NCI-H1417 (cell line): ENCODE data around the gene RAP2B.
A peak's percentile ranks its signal among the peaks of the same experiment; 100 is the strongest.
"Not testable (repeated sequence)": the region's sequence is repeated elsewhere in the genome, so short reads cannot be mapped to it uniquely, and the experiment has no call there.

ENCODE experiments used
- DNase-seq, 3 experiments: peaks; one replicate each; lab custom pipeline; 2025; lab: John Stamatoyannopoulos, UW

RAP2B gene

DNA sequence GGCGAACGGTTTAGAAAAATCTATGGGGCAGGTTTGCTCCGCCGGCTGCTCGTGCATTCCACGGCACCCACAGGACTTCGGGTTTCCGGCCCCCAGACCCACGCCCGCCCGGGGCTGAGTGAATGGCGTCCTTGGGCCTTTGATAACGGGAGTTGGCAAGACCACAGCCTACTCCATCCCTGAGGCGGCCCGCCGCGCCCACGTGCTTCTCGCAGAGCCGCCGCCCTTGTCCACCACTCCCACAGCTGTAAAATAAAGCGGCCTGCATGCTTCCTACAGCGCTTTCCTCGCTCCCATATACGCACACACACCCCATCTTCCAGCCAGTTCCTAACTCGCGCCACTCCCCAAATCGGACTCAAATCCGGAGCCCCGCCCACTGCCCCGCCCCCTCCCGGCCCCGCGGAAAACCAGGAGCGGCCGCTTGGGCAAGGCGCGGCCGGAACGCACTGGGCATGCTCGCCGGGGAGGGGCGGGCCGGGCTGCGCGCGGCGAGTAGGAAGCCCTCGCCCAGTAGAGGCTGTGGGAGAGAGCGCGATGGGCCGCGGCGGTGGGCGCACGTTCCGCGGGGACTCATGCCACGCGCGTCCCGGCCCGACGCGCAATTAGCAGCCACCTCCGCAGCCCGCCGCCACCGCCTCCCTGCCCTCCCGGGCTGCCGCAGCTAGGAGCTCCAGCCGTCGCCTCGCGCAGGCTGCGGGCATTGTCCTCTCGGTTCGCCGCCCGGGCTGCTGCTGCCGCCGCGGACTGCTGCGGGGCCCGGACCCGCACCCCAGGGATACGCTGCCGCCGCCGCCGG is at the start of gene RAP2B:
TSS of gene RAP2B (plus strand) at position 513 of the 799 bp plus-strand sequence. CDS start 468 bp downstream, outside the sequence.
- peak in 2 of 3 experiments; percentile 97 to 98 for DNase-seq

DNA sequence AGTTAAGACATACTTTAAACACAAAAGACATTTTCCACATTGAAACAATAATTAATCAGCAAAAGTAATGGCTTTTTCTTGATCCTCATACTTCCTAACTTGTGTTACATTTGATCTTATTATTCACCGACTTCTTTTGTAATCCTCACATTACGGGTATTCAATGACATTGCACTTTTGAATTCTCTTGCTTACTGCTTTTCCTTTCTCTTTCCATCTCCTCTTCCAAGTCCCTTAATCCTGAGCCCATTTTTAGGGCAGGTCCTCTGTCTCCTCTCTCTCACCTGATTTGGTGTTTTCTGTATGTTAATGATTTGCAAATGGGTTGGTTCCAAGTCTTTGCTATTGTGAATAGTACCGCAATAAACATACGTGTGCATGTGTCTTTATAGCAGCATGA is 48.5 kb upstream of the RAP2B start:
- DNase-seq: no peak

DNA sequence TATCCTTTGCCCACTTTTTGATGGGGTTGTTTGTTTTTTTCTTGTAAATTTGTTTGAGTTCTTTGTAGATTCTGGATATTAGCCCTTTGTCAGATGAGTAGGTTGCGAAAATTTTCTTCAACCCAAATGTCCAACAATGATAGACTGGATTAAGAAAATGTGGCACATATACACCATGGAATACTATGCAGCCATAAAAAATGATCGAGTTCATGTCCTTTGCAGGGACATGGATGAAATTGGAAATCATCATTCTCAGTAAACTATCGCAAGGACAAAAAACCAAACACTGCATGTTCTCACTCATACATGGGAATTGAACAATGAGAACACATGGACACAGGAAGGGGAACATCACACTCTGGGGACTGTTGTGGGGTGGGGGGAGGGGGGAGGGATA is 47.8 kb upstream of the RAP2B start:
- not testable (repeated sequence) for DNase-seq

DNA sequence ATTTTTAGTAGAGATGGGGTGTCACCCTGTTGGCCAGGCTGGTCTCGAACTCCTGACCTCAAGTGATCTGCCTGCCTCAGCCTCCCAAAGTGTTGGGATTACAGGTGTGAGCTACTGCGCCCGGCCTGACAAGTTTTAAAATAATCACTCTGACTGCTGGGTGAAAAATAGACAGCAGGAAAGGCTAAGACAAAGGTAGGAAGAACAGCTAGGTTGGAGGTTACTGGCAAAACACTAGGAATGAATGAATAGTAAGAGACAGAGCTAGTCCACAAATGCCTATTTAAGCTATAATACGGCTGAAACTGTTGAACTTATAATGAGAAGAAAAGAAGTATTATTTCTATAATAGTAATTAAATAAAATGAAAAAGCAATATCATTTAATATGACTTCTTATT is 46.7 kb upstream of the RAP2B start:
- DNase-seq: no peak

DNA sequence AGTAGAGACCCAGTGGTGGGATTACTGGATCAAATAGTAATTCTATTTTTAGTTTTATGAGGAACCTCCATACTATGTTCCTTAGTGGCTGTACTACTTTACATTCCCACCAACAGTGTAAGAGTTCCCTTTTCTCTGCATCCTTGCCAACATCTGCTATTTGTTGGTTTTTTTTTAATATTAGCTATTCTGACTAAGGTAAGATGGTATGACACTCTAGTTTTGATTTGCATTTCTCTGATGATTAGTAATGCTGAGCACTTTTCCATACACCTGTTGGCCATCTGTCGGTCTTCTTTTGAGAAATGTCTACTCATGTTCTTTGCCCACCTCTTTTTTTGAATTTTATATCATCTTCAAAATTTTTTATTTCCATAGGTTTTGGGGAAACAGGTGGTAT is 34.2 kb upstream of the RAP2B start:
- DNase-seq: no peak

DNA sequence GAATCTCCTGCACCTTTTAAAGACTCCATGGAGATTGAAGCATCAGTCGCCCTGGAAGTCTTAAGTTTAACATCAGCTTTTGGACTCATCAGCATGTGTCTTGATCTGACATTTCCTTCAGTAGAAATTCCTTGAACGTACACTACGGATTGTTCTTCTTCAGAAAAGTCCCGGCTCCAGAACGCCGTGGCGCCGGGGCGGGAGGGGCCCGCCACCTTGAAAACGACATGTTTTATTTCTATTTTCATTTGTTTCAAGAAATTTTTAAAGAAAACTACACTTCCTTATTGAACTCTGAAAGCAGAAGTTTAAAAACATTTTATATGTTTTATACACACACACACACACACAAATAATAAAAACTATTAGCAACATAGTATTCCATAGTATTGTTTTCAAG is 32.6 kb upstream of the RAP2B start:
- DNase-seq: no peak

DNA sequence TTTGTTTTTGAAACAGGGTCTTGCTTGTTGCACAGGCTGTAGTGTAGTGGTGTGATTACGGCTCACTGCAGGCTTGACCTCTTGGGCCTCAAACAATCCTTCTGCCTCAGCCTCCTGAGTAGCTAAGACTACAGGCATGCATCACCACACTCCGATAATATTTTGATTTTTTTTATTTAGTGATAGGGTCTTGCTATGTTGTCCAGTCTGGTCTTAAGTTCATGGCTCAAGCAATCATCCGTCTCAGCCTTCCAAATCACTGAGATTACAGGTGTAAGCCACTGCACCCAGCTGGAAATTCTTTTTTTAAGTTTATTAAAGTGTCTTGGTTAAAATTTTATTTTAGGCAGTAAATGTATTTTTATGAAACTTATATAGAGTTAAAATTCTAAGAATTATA is 32.2 kb upstream of the RAP2B start:
- no peak for DNase-seq

DNA sequence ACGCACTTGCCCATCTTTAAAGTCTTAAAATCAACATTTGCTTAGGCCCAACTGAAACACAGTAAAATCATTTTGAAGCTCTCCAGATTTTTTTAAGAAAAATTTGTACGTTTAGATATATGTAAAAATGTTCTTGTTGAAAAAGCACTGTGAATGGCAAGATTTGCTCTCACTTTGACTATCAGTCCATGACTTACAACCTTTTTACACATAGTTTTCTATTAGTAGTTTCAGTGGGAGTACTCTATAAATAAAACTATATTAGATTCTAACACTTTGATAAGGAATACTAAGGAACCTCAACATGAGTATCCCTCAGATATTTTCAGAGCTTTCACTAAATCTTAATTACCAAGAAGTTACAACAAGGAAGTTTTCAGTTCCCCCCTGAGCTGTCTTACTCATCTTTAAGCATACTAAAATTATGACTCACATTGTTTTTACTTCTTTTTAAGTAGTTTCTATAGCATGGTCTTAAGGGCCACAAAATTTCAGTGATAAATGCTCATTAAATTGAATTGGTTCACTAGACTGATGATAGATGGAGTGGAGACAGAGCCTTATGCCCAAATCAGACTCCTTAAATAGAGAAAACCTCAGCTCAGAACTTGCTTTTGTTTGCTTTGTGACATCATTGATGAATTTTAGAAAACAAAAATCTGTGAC is 31.6 kb upstream of the RAP2B start:
- no peak for DNase-seq

DNA sequence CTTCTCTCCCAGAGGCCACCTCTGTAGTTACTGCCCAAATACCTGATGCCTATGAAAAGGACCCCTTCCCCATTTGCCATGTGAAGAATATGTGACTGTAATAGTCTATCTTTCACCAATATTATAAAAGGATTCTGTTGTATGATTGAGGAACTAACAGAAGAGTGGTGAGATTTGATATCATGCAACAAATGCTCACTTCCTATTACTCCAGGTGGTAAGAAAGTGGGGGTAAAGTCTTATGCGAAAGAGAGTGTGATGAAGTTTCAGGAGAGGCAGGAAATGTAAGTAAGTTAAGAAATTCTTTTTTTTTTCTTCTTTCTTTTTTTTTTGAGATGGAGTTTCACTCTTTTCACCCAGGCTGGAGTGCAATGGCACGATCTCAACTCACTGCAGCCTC is 24.4 kb upstream of the RAP2B start:
- no peak for DNase-seq

DNA sequence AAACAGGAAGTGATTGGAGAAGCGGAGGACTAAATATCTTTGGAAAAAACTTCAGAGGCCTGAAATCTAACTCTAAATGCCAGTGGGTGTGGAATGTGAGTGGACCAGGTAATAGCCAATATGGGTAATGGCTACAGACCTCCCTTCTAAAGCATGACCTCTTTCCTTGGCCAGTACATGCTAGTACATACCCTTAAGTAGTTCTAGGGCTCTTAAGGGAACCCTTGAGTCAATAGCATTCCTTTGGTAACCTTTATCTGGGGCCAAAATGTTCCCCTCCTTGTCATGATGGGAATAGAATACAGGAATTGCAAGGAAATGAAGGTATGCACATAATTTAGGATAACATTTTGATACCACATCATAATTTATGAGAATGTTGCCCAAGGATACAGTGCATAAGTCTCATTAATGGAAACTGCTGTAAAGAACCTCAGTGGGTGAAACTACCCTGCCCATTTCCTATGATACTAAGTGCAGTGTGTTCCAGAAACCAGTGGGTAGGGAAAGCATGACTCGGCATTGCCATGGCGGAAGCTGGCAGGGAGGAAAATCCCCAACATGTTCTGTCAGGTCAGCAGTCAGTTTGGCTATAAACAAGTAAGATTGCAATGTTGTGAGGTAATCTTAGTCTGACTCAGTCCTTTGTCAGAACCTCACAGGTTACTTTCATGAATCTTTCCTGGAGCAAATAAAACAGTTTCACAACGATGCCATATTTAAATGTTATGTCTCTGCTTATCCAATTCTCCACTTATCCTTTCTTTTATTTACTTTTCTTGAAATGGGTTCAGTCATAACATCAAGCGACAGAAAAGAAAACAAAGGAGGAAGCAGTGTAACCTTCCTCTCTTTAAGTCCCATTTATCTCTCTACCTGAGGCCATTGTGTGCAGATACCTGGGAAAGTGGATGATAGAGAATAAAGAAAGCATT is 23.5 kb upstream of the RAP2B start:
- peak in 1 of 3 experiments; percentile 28 for DNase-seq

DNA sequence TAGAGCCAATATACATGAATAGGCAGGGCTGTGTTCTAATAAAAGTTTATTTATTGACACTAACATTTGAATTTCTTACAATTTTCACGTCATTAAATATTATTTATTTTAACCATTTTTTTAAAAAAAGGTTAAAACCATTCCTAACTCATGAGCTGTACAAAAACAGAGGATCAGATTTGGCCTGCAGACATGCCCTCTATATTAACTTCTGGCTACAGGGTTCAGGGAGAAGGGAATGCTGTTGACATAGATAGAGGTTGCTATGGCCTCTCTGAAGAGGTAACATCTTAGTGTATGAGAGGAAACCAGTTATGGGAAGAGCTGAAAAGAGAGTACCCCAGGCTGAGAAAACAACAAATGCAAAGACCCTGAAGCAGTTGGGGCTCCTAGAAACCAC is 19.1 kb upstream of the RAP2B start:
- DNase-seq: no peak

DNA sequence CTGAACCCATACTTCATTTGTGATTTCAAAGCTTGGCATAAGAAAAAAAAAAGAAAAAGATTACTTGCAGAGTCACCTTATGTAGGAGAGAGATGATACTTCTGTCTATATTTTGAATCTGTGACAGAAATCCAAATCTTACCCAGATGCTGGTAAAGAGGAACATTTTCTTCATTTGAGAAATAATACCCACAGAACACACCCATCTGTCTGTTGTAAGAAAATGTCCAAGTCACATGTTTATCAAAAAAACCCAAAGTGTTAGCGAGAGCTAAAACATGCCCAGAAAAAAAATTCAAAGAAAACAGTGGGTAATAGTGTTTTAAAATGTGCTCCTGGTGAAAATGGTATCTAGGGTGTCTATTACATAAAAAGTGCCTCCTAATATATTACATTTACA is 18.0 kb upstream of the RAP2B start:
- no peak for DNase-seq

DNA sequence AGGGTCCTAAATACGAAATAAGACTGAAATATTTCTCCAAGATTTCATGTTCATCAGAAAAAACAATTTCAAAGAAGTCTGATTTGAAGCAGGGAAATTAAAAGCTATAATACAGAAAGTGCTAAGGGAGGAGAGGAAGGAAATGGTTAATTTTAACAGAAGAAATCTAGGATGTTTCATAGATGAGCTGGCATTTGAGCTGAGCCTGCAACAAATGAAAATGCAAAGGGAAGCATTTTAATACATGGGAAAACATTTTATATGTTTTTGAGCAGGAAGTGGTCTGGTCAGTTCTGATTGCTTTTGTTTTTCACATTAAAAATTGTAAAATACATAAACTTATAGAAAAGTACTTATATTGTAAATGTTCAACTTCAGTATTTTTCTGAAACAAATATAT is 17.2 kb upstream of the RAP2B start:
- no peak for DNase-seq

DNA sequence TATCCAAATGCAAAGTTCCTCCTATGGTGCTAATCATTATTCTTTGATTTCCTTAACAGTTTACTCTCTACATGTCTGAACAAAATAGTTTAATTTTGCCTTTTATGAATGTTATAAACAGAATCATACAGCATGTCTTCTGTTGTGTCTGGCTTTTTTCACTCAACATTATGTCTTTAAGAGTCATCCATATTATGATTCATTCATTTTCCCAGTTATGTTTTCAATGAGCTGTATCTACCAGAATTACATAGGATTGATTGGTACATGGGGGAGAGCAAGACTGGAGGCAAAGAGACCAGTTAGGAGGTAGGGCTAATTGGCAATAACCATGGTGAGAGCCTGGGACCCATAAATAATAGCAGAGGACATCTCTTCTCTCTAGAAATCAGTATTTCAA is 16.6 kb upstream of the RAP2B start:
- no peak for DNase-seq

DNA sequence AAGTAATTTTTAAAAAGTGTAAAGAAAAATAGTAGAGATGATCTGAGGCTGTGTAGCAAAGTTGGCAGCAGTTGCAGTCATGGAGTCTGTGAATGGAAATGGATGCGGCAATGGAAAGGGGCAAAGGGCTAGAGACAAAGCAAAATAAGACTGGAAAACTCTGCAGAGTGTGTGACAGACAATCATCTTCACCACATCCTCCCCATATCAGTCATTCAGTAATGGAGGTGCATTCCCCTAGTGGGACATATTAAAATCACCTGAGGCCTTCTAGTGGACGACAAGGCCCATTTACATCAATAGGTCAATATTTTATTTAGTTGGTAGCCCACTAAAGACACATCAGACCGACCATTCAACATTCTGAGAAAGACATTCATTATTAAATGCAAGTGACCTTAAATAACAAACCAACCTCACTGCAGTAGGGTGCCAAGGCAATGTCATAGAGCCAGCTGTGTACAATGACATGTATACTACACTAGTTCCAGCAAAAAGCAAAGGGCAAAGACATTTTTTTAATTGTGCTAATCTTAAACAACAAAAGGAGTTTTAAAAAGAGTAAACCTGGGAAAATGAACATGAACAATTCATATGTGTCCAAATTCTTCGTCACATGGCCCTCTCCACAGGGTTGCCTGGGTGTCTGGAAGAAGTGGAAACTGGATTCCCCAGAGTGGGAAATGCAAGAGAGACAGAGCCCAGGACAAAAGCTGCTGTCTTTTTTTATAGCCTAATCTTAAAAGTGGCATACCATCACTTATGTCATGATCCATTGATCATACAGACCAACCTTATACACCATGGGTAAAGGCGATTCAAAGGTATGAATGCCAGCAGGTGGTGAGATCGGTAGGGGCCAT is 15.6 kb upstream of the RAP2B start:
- no peak for DNase-seq

DNA sequence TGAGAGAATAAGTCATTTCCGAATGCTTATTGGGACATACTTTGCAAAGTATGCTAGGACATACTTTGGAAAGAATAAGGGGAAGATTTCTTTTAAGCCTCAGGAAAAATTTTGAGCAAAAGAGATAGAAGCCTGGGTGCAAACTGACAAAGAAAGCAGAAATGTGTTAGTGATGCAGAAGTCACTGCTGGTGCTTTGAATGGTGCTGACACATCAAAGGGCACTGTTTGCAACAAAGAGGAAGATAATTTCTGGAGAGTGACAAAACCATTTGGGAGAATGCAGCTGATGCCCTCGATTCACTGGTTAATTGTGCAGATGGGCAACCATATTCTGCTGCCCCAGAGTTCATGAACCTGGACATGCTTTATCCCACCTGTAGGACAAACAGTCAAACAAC is 11.0 kb upstream of the RAP2B start:
- no peak for DNase-seq

DNA sequence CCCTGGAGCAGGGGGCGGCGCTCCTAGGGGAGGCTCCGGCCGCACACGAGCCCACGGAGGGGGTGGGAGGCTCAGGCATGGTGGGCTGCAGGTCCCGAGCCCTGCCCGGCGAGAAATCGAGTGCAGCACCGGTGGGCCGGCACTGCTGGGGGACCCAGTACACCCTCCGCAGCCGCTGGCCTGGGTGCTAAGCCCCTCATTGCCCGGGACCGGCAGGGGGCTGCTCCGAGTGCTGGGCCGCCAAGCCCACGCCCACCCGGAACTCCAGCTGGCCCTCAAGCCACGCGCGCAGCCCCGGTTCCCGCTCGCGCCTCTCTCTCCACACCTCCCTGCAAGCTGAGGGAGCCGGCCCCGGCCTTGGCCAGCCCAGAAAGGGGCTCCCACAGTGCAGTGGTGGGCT is 6.2 kb upstream of the RAP2B start:
- not testable (repeated sequence) for DNase-seq

DNA sequence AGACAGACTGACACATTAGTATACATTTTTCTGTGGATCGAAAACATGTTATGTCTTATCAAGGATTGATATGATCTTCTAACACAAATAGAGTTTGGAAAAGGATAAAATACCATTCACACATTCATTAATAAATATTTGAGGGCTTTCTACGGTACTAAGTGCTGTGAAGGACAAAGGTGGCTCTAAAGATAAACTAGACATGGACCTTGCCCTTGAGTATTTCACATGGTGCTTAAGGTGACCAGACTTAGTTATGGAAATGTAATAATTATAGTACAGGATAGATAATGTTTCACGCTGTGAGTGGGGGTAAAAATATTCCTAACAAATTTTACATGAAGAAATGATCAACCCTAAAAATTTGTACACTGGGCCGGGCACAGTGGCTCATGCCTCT is 3.8 kb upstream of the RAP2B start:
- DNase-seq: no peak

DNA sequence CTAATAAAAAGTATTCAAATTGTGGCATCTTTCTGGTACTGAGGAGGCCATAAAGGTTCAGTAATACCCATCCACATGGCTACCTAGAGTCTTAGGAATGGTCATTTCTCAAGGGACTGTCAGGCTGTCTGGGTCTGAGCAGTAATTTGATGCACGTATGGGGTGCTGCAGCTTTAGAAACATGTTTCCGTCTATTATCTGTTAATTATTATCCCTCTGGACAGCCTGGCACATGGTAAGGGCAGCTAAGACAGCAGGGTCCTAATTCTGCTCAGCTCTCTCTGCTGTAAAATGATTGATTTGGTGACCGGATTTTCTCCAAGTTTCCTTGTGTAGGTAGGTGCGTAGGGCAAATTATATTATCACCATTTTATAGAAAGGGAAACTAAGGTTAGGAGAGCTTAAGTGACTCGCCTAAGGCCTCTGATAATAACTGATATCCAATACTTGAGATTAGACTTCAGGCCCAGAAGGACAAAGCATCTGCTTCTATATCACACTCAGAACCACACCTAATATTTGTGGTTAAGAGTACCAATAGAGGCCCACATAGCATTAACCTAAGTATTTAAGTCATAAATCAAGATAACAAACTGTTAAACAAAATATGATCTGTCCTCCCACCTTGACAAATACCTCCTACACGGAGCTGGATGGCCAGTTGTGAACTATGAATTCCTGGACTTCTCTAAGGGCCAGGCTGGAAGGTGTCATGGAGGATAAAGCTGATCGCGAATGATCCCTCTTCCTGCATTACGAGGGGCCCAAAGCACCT is 2.9 kb upstream of the RAP2B start:
- DNase-seq: no peak

DNA sequence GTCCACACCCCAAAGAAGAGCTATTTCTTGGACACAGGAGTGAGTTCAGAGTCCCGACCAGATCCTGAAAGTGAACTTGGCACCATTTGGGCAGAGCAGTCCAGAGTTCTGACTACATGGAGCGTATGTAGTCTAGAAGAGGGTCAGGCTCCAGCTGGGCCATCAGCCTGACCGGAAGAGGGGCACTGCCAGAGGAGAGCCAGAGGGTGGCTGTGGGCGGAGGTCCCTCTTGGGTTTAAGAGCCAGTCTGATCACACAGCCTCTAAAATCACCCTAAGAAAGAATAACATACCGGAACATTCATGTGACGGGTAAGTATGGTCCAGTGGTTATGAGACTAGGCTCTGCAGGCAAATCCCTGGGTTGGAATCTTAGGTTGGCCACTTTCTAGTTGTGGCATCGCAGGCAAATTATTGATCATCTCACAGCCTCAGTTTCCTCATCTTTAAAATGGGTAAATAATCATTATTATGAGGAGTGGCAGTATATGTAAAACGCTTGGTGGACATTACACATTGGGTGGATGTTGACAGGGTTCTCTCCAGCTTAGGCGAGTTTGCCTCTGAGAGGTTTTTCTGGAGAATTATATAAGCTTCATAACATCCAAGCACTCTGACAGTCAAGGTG is 2.1 kb upstream of the RAP2B start:
- DNase-seq: no peak
